Smooth muscle cell (in vitro differentiated cells): Measurements from ENCODE around the gene OMP. TPM values are rescaled to one million over a fixed set of nuclear protein-coding genes. Genes with fewer than 3 reads are reported as not detected.

Experiments
- DNase-seq: peaks from one replicate; lab custom pipeline; 2025; ENCODE audit not compliant: unreplicated experiment; lab: John Stamatoyannopoulos, UW
- H2AFZ ChIP-seq: fragments of 200-600 bp; sonication (generic); 2 replicates; pipeline ENCODE4 v1.6.0; 2016; ENCODE audit warnings: antibody characterized with exemption, low read depth, mild to moderate bottlenecking
- H3F3A ChIP-seq: fragments of 200-600 bp; sonication (generic); 2 replicates; pipeline ENCODE4 v1.6.0; 2017; ENCODE audit warnings: antibody characterized with exemption, low read depth
- H3K27ac ChIP-seq: fragments of 200-600 bp; sonication (generic); 2 replicates; pipeline ENCODE4 v1.5.1; 2016; ENCODE audit warnings: low read depth, mild to moderate bottlenecking
- H3K27me3 ChIP-seq: fragments of 200-600 bp; sonication (generic); 2 replicates; pipeline ENCODE4 v1.6.1; 2016; ENCODE audit warnings: low read depth, mild to moderate bottlenecking
- H3K36me3 ChIP-seq: fragments of 200-600 bp; sonication (generic); 2 replicates; pipeline ENCODE4 v1.5.1; 2016; ENCODE audit warnings: low read depth
- H3K4me1 ChIP-seq: fragments of 200-600 bp; sonication (generic); 2 replicates; pipeline ENCODE4 v1.5.1; 2016; ENCODE audit warnings: low read depth
- H3K4me2 ChIP-seq: fragments of 200-600 bp; sonication (generic); 2 replicates; pipeline ENCODE4 v1.6.0; 2016; ENCODE audit warnings: mild to moderate bottlenecking
- H3K4me3 ChIP-seq: fragments of 200-600 bp; sonication (generic); 2 replicates; pipeline ENCODE4 v1.5.1; 2016; ENCODE audit warnings: mild to moderate bottlenecking
- H3K79me2 ChIP-seq: fragments of 200-600 bp; sonication (generic); 2 replicates; pipeline ENCODE4 v1.6.0; 2016; ENCODE audit warnings: low read depth, mild to moderate bottlenecking
- H3K9ac ChIP-seq: fragments of 200-600 bp; sonication (generic); 2 replicates; pipeline ENCODE4 v1.6.0; 2016; ENCODE audit warnings: low read depth
- H3K9me3 ChIP-seq: fragments of 200-600 bp; sonication (generic); replicated peaks from 2 replicates; pipeline ENCODE4 v1.5.1; 2016; ENCODE audit warnings: low read depth
- H4K20me1 ChIP-seq: fragments of 200-600 bp; sonication (generic); 2 replicates; pipeline ENCODE4 v1.6.0; 2016; ENCODE audit warnings: low read depth
- CTCF ChIP-seq: fragments of 200-600 bp; sonication (generic); IDR thresholded peaks from 2 replicates; pipeline ENCODE4 v1.5.1; 2017; ENCODE audit warnings: borderline replicate concordance, mild to moderate bottlenecking, antibody characterized with exemption; ENCODE audit not compliant: insufficient read depth, poor library complexity, severe bottlenecking
- WGBS: methylation state at CpG from one replicate; pipeline ENCODE4 v1.1.7; 2016; ENCODE audit warnings: low lambda C conversion rate; 5-methylcytosine and 5-hydroxymethylcytosine counted together
- polyA plus RNA-seq: library from polyadenylated mRNA; unstranded; fragments of >200 nt; fragmentation: Nextera tagmentation; extraction: Ambion mirVana; gene quantifications from 2 replicates; pipeline ENCODE4 v1.2.1, GENCODE V29; 2016
- total RNA-seq: library from RNA; depleted of rRNA; stranded (reverse); fragments of >200 nt; gene quantifications from 2 replicates; pipeline ENCODE4 v1.2.3, GENCODE V29; 2014

The OMP gene
- total and polyA plus RNA-seq, 2 experiments from 2014 or later, result not detected

- no peak overlapping the region for H3K9ac ChIP-seq
- no peaks in the 10 kb centered on the region for H3K79me2 ChIP-seq
- H3K4me3 ChIP-seq, result no peak overlapping the region
- H4K20me1 ChIP-seq, result no peaks in the 10 kb centered on the region
- no peak overlapping the region for H3K4me2 ChIP-seq
- WGBS, result 71% methylated on average over 1 of the region's 1 CpG
- H3K4me1 ChIP-seq, result peaks cover 15% of the 10 kb centered on the region
- H3F3A ChIP-seq, result no peaks in the 10 kb centered on the region
- no peaks in the 10 kb centered on the region for H3K27me3 ChIP-seq
- DNase-seq, result no peak
- no peak overlapping the region for H3K27ac ChIP-seq
- H3K9me3 ChIP-seq, result no peaks in the 10 kb centered on the region
- no peak for TF ChIP-seq CTCF
- no peak overlapping the region for H2AFZ ChIP-seq
- no peaks in the 10 kb centered on the region for H3K36me3 ChIP-seq
Observed at GRCh38 chr11:77147036-77147315, 44.3 kb downstream of the OMP start.

GRCh38 chr11:77147668-77148321 is 45.2 kb downstream of the OMP start:
- no peak overlapping the region for H3K27ac ChIP-seq
- H2AFZ ChIP-seq, result peak overlapping the region; percentile 87
- H3K4me2 ChIP-seq, result peak overlapping the region; percentile 93
- no peaks in the 10 kb centered on the region for H3K27me3 ChIP-seq
- no peaks in the 10 kb centered on the region for H3K36me3 ChIP-seq
- WGBS, result 10% methylated on average over 44 of the region's 47 CpGs
- H4K20me1 ChIP-seq, result no peaks in the 10 kb centered on the region
- H3F3A ChIP-seq, result no peaks in the 10 kb centered on the region
- H3K4me1 ChIP-seq, result peaks cover 15% of the 10 kb centered on the region
- H3K4me3 ChIP-seq, result peak overlapping the region; percentile 52
- no peaks in the 10 kb centered on the region for H3K9me3 ChIP-seq
- H3K79me2 ChIP-seq, result no peaks in the 10 kb centered on the region
- TF ChIP-seq CTCF, result no peak
- no peak for DNase-seq
- no peak overlapping the region for H3K9ac ChIP-seq

GRCh38 chr11:77148963-77149715 is 46.5 kb downstream of the OMP start:
- Histone ChIP-seq H3K4me3 (no peak overlapping the region), H4K20me1 (no peaks in the 10 kb centered on the region), H2AFZ (no peak overlapping the region), H3K36me3 (no peaks in the 10 kb centered on the region), H3K27me3 (no peaks in the 10 kb centered on the region), H3K9ac (no peak overlapping the region), H3K27ac (no peak overlapping the region), H3K9me3 (no peaks in the 10 kb centered on the region), H3F3A (no peaks in the 10 kb centered on the region), H3K4me2 (no peak overlapping the region), H3K4me1 (peaks cover 15% of the 10 kb centered on the region), H3K79me2 (no peaks in the 10 kb centered on the region)
- no peak for DNase-seq
- WGBS, result 91% methylated on average over 8 of the region's 8 CpGs
- no peak for TF ChIP-seq CTCF
